ENCODE measurements around the gene PID1.

DNA sequence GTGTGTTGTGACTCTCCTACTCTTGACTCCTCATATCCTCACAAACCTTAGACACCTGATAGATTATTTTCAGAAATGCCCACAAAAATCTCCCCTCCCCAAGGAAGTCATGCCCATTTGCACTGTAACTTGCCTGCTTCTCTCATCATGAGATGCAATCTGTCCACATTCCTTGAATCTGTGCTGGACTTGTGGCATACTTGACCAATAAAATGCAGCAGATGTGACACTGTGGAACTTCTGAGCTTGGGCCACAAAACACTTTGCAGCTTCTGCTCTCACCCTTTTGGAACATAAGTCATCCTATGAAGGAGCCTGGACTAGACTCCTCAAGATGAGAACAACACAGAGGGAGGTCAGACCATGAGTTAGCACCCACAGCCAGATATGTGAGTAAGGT lies 4.4 kb upstream of the PID1 start:
- TF ChIP-seq, protein P1, sequence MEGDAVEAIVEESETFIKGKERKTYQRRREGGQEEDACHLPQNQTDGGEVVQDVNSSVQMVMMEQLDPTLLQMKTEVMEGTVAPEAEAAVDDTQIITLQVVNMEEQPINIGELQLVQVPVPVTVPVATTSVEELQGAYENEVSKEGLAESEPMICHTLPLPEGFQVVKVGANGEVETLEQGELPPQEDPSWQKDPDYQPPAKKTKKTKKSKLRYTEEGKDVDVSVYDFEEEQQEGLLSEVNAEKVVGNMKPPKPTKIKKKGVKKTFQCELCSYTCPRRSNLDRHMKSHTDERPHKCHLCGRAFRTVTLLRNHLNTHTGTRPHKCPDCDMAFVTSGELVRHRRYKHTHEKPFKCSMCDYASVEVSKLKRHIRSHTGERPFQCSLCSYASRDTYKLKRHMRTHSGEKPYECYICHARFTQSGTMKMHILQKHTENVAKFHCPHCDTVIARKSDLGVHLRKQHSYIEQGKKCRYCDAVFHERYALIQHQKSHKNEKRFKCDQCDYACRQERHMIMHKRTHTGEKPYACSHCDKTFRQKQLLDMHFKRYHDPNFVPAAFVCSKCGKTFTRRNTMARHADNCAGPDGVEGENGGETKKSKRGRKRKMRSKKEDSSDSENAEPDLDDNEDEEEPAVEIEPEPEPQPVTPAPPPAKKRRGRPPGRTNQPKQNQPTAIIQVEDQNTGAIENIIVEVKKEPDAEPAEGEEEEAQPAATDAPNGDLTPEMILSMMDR (IDR thresholded peaks at IDR 0.05): no peak
- no peak for TF ChIP-seq POLR2A (IDR thresholded peaks at IDR 0.05)
